ENCODE results near the gene ZNF771.

- TF ChIP-seq USF2 (CRISPR knock-in tag; IDR thresholded peaks at IDR 0.05) (no peak), CTCF (IDR thresholded peaks at IDR 0.05 in 2 of 3, conservative IDR thresholded peaks at IDR 0.05 in 1 of 3; ENCODE audit: insufficient read depth in 2 of 3, low read depth in 1 of 3, low read length in 3 of 3) (no peak), EP400 (IDR thresholded peaks at IDR 0.05) (no peak; the same call in 1 of the 2 replicates), CHD1 (IDR thresholded peaks at IDR 0.05; ENCODE audit: low read length) (peak; percentile 40), POLR2A (conservative IDR thresholded peaks at IDR 0.05) (peak; percentile 79), SIN3A (IDR thresholded peaks at IDR 0.05; ENCODE audit: borderline replicate concordance in 2 of 2, control insufficient read depth in 1 of 2, low read depth in 2 of 2, low read length in 2 of 2) (no peak; a peak in 1 of 4 replicates), REST (IDR thresholded peaks at IDR 0.05; ENCODE audit: borderline replicate concordance) (no peak), REST (CRISPR knock-in tag; IDR thresholded peaks at IDR 0.05; ENCODE audit: low read depth) (peak; percentile 22; the same call in 1 of the 2 replicates), NONO (IDR thresholded peaks at IDR 0.05; ENCODE audit: low read depth in 2 of 2, low read length in 1 of 2) (no peak), EZH2 (IDR thresholded peaks at IDR 0.05; ENCODE audit: borderline replicate concordance, low read depth, low read length) (no peak)
Measured at GRCh38 chr16:30371248-30371816, 36.1 kb upstream of the ZNF771 start.

Measured in K562 (cell line).